Measurements from ENCODE around the gene NAT9. TPM values are rescaled to one million over a fixed set of nuclear protein-coding genes. Genes with fewer than 3 reads are reported as not detected.

Gene NAT9
- total RNA-seq, 1 donor from 2014 or later, result 83.7 TPM

GRCh38 chr17:74819801-74820436 lies 43.8 kb upstream of the NAT9 start:
- no peak overlapping the region for H3K27ac Mint-ChIP-seq
- TF ChIP-seq CTCF (IDR thresholded peaks at IDR 0.05; ENCODE audit: unreplicated experiment), result no peak
- DNase-seq (ENCODE audit: low spot score in 2 of 2, unreplicated experiment in 2 of 2), result no peak
- no peak overlapping the region for H3K4me3 Mint-ChIP-seq
- no peaks in the 10 kb centered on the region for H3K4me1 Mint-ChIP-seq
- H3K27me3 Mint-ChIP-seq (ENCODE audit: low read depth), result no peaks in the 10 kb centered on the region
- H3K9me3 Mint-ChIP-seq, result no peaks in the 10 kb centered on the region
- no peaks in the 10 kb centered on the region for H3K36me3 Mint-ChIP-seq

GRCh38 chr17:74818291-74818938 lies 42.3 kb upstream of the NAT9 start:
- Mint-ChIP-seq H3K4me3 (no peak overlapping the region), H3K27me3 (ENCODE audit: low read depth) (no peaks in the 10 kb centered on the region), H3K9me3 (no peaks in the 10 kb centered on the region), H3K36me3 (no peaks in the 10 kb centered on the region), H3K27ac (no peak overlapping the region), H3K4me1 (no peaks in the 10 kb centered on the region)
- DNase-seq (ENCODE audit: low spot score in 2 of 2, unreplicated experiment in 2 of 2), result no peak
- TF ChIP-seq CTCF (IDR thresholded peaks at IDR 0.05; ENCODE audit: unreplicated experiment), result no peak

- H3K27ac Mint-ChIP-seq, result no peak overlapping the region
- H3K9me3 Mint-ChIP-seq, result no peaks in the 10 kb centered on the region
- TF ChIP-seq CTCF (IDR thresholded peaks at IDR 0.05; ENCODE audit: unreplicated experiment), result no peak
- no peaks in the 10 kb centered on the region for H3K27me3 Mint-ChIP-seq (ENCODE audit: low read depth)
- no peak overlapping the region for H3K4me3 Mint-ChIP-seq
- H3K4me1 Mint-ChIP-seq, result no peaks in the 10 kb centered on the region
- no peaks in the 10 kb centered on the region for H3K36me3 Mint-ChIP-seq
- DNase-seq (ENCODE audit: low spot score in 2 of 2, unreplicated experiment in 2 of 2), result no peak
Measured at GRCh38 chr17:74816905-74817620, 40.9 kb upstream of the NAT9 start.

- H3K27ac Mint-ChIP-seq, result no peak overlapping the region
- no peak for TF ChIP-seq CTCF (IDR thresholded peaks at IDR 0.05; ENCODE audit: unreplicated experiment)
- no peaks in the 10 kb centered on the region for H3K36me3 Mint-ChIP-seq
- no peaks in the 10 kb centered on the region for H3K27me3 Mint-ChIP-seq (ENCODE audit: low read depth)
- no peak overlapping the region for H3K4me3 Mint-ChIP-seq
- no peaks in the 10 kb centered on the region for H3K4me1 Mint-ChIP-seq
- H3K9me3 Mint-ChIP-seq, result no peaks in the 10 kb centered on the region
- DNase-seq (ENCODE audit: low spot score in 2 of 2, unreplicated experiment in 2 of 2), result no peak
Measured at GRCh38 chr17:74815550-74816370, 39.6 kb upstream of the NAT9 start.

- H3K9me3 Mint-ChIP-seq, result no peaks in the 10 kb centered on the region
- no peak for TF ChIP-seq CTCF (IDR thresholded peaks at IDR 0.05; ENCODE audit: unreplicated experiment)
- no peak for DNase-seq (ENCODE audit: low spot score in 2 of 2, unreplicated experiment in 2 of 2)
- no peak overlapping the region for H3K4me3 Mint-ChIP-seq
- no peak overlapping the region for H3K27ac Mint-ChIP-seq
- H3K4me1 Mint-ChIP-seq, result no peaks in the 10 kb centered on the region
- H3K27me3 Mint-ChIP-seq (ENCODE audit: low read depth), result no peaks in the 10 kb centered on the region
- no peaks in the 10 kb centered on the region for H3K36me3 Mint-ChIP-seq
Measured at GRCh38 chr17:74815067-74815466, 38.9 kb upstream of the NAT9 start.
